Coronary artery (tissue), 2 donors: Measurements from ENCODE around the gene CIB4.

Source experiments
- DNase-seq: peaks from one replicate; pipeline ENCODE4 v3.0.0-alpha.2; 2017; ENCODE audit warnings: low spot score
- H3K27ac ChIP-seq, 2 donors: fragments of 200-600 bp; sonication (generic); one replicate each; pipeline ENCODE4 v1.5.1; 2016 to 2019
- H3K4me3 ChIP-seq: fragments of 200-600 bp; sonication (generic); 2 replicates; pipeline ENCODE4 v1.5.1; 2016; ENCODE audit warnings: mild to moderate bottlenecking, moderate library complexity
- CTCF ChIP-seq: fragments of 200-600 bp; sonication (generic); IDR thresholded peaks from one replicate; pipeline ENCODE4 v1.5.1; 2019; ENCODE audit warnings: antibody characterized with exemption

Gene CIB4

GRCh38 chr2:26580151-26580550 is 61.0 kb downstream of the CIB4 start:
- no peak overlapping the region for H3K27ac ChIP-seq
- H3K4me3 ChIP-seq, result no peak overlapping the region
- TF ChIP-seq CTCF, result no peak
- DNase-seq, result peak; percentile 60

GRCh38 chr2:26579723-26580040 is 61.5 kb downstream of the CIB4 start:
- DNase-seq, result no peak
- no peak overlapping the region for H3K4me3 ChIP-seq
- TF ChIP-seq CTCF, result no peak

GRCh38 chr2:26579025-26579722 is 62.0 kb downstream of the CIB4 start:
- Histone ChIP-seq H3K27ac (no peak overlapping the region), H3K4me3 (no peak overlapping the region)
- TF ChIP-seq CTCF, result no peak
- no peak for DNase-seq

More at GRCh38 chr2:26579723-26580040, 61.5 kb downstream of the CIB4 start:
- no peak overlapping the region for H3K27ac ChIP-seq

- H3K27ac ChIP-seq, result no peak overlapping the region
- TF ChIP-seq CTCF, result no peak
- no peak for DNase-seq
- no peak overlapping the region for H3K4me3 ChIP-seq
Observed at GRCh38 chr2:26578581-26578980, 62.6 kb downstream of the CIB4 start.

- DNase-seq, result no peak
- TF ChIP-seq CTCF, result no peak
- Histone ChIP-seq H3K4me3 (no peak overlapping the region), H3K27ac (no peak overlapping the region)
Observed at GRCh38 chr2:26578113-26578458, 63.1 kb downstream of the CIB4 start.

GRCh38 chr2:26577442-26578112 is 63.6 kb downstream of the CIB4 start:
- H3K4me3 ChIP-seq, result no peak overlapping the region
- no peak for DNase-seq
- TF ChIP-seq CTCF, result peak; percentile 89
- no peak overlapping the region for H3K27ac ChIP-seq
